GM18508 (cell line): ENCODE results near the gene PPHLN1.

Source experiments
- ATAC-seq: cut with Tn5 transposase; IDR thresholded peaks from one replicate; pipeline ENCODE4 v1.9.1; 2021; ENCODE audit warnings: moderate number of reproducible peaks; ENCODE audit not compliant: insufficient read depth, unreplicated experiment

PPHLN1 gene

GRCh38 chr12:42474391-42474790 is 148.4 kb downstream of the PPHLN1 start:
- no peak for ATAC-seq

DNA sequence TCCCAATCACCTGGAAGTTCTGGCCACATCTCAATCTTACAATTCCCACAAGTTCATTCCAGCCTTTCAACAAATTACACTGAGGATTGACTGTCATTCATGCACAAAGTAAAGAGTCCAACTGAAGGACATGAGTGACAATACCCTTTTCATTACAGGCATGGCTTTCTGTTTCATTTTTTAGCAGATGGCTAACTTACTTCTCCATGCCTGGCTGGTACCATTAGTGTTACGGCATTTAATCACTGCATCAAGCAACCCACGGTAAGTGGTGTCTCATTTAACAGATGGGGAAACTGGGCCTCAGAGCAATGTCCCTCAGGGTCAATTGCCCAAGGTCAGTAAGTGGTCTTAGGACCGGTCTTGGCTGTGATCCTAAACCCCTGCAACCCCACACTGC is 149.1 kb downstream of the PPHLN1 start:
- peak; percentile 47 for ATAC-seq

DNA sequence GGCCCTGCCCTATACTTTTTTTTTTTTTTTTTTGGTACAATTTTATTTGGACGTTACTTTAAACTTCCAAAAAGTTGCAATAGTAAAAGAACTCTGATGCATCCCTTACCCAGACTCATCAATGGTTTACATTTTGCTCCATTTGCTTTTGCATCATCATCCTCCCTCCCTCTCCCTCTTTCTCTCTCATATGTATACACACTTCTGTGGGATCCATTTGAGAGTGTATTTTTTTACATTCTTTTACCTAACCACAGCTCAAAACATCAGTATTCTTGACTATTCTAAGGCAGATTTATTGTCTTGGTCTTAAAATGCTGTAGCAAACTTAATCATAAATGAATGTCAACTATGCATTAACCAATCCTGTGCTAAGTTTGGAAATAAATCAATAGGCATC is 152.0 kb downstream of the PPHLN1 start:
- no peak for ATAC-seq

- no peak for ATAC-seq
Measured at GRCh38 chr12:42481368-42481767, 155.4 kb downstream of the PPHLN1 start.

DNA sequence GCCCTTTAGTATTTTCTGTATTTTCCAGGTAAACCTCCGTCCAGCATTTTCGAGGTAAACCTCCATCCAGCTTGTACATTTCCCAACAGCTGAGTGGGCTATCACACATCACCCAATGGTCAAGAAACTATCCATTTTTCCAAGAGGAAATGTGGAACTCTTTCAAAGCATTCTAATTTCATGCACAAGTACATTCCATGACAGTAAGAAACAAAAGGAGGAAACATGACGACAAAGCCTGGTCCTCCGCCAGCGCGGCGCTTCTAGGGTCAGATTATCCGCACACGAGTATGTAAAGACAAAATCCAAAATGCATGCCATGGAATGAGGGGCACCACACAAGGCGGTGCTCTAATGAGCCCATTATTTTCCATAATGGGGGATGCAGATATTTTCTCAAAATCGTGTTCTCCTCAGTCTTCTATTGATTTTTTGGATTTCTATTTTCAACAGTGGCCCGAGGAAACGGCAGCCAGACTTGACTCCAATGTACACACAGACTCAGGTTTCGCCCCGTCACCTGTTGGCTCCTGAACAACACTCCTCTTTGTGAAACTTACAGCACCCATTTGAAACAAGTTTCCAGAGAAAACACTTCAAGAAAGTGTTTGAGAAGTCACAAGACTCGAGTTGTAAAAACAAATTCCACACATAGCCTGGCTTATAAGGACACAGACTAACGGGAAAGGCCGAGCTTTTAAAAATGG is 156.2 kb downstream of the PPHLN1 start:
- ATAC-seq: no peak

GRCh38 chr12:42482748-42483520 is 157.0 kb downstream of the PPHLN1 start:
- ATAC-seq: no peak

DNA sequence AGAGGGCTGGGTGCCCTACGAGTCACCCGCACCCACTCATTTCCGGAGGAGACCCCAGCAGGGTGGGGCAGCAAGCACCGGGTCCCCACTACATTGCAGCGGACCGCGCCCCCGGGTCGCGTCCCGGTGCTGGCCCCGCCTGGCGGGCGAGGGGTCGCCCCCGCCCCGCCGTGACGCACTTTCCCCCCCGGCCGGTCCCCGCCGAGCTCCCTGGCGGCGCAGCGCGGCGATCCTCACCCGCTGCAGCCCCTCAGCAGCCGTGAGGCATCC is 157.5 kb downstream of the PPHLN1 start:
- ATAC-seq: no peak

- ATAC-seq: no peak
Measured at GRCh38 chr12:42484996-42485395, 159.0 kb downstream of the PPHLN1 start.

DNA sequence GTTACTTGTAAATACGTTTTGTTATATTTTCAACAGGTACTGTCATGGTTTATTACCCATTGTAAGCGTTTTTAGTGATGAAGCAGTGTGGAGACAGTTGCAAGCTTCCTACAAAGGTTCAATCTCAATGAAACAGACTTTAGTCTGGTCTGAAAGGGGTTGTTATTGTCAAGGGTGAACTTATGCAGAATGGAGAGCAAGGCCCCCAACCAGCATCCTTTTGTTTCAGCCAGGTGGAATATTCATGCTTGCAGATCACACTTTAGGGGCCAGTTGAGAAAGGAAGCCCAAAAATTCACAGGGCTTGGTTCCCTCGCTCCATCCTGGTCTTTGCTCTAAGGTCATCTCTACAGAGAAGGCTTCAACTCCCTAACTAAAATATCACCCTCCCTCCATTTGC is 159.9 kb downstream of the PPHLN1 start:
- no peak for ATAC-seq

GRCh38 chr12:42486407-42486806 is 160.4 kb downstream of the PPHLN1 start:
- ATAC-seq: no peak

GRCh38 chr12:42490261-42490842 is 164.4 kb downstream of the PPHLN1 start:
- no peak for ATAC-seq
